Activated CD4-positive, alpha-beta T cell treated with anti-CD3 and anti-CD28 coated beads for 24 hours (primary cell): ENCODE results near the gene PLSCR3.

ENCODE experiments used
- DNase-seq, 2 donors: peaks; one replicate each; pipeline ENCODE4 v3.0.0-alpha.2; 2020; ENCODE audit warnings: low read depth in 2 of 2

Gene PLSCR3

DNA sequence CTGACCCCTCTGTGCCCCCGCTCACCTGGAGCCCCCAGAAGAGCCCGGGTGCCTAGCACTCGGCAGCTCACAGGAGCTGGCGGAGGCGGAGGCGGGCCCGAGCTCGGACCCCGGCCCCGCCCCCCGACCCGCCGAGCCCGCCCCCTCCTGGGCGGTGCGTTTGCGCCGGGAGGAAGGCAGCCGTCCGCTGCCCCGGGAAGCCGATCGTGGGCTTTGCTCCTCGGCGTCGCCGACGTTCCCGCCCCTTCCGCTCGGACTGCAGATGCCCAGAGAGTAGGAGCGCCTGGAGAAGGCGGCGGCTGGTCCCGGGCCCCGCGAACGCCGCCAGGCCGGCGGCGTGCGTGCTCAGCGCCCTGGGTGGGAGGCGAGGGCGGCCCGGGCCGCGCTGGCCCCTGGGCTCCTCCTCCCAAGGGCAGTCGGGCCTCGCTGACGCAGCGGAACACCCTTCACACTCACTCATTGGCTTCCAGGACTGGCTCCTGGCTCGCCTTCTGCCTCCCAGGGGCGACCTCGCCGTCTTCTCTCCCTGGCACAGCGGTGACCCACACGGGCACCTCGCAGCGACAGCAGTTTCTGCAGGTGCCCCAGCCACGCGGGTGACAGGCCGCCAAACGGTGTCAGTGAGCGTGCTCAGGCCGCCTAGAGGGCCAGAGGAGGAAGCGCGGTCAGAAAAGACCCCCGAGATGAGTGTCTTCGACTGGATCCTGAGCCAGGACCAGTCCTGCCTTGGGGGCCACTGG is at the start of gene PLSCR3:
PLSCR3 (minus strand) TSS at position 74 of the 740 bp plus-strand sequence. CDS start 415 bp downstream, outside the sequence.
- DNase-seq = peak; percentile 74 to 81

DNA sequence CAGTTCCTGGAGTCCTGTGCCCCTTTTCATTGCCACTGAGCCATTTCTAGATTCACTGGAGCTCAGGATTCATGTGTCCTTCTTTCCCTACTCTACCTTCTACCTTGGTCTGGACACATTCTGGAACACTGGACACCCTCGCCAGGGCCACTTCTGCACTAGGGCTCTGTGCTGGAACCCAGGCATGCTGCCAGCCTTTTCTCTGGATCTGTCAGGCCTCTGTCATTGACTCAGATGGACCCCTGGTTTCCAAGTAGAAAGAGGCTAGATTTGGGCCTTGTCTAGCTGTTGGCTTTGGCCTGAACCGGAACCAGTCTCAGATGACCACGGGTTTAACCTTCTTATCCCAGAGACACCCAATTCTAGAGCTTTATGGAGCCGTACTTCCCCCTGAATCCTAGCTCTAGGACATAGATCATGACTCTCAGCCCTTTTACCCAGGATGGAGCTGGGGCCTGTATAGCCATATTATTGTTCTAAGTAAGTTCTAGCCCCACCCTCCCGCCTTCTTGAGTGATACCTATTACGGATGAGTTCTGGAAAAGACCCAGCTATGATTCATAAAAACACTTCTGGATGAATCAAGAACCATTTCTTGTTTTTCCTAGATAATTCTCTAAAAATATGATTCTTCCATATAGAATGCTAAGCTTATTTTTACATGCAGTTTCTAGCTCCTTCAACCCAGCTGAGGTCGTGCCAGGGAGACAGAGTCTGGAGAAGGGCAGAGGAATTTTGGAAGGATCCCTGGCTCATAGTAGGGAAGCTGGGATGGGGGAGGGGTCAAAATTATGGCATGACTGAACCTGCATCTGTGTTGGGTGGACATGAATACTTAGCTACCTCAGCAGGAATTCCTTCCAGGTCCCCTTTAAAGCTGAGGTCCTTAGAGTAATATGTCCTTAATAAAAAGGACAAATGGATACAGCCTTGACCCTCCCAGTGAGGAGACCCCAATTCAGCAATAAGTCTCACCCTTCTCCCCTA is 49.5 kb upstream of the PLSCR3 start:
- no peak for DNase-seq

DNA sequence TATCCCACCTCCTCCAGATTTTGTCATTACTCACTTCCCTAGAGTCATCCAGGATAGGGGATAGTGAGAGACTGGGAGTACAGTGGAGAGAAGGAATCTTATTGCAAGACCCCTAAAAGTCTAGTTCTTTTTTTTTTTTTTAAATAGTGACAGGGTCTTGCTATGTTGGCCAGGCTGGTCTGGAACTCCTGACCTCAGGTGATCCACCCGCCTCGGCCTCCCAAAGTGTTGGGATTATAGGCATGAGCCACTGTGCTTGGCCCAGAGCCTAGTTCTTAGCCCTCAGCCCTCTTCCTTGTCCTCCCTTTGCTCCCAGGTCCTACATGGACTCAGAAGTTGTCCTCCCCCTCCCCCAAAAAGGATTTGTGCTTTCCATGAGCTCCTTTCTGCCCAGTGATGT is 47.8 kb upstream of the PLSCR3 start:
- DNase-seq = no peak

DNA sequence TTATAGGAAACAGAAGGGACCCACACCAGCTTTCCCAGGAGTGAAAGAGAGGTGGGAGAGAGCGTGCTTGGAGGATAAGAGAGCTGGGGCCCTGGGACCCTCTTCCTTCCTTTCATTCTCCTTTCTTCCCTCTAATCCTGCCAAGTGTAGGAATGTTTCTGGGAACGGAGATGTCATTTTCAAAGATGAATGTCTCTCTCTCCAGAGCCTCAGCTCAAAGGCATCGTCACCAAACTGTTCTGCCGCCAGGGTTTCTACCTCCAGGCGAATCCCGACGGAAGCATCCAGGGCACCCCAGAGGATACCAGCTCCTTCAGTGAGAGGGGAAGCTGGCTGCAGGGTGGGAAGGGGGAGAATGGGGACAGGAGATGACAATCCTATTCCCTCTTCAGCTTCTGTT is 46.9 kb upstream of the PLSCR3 start:
- no peak for DNase-seq

DNA sequence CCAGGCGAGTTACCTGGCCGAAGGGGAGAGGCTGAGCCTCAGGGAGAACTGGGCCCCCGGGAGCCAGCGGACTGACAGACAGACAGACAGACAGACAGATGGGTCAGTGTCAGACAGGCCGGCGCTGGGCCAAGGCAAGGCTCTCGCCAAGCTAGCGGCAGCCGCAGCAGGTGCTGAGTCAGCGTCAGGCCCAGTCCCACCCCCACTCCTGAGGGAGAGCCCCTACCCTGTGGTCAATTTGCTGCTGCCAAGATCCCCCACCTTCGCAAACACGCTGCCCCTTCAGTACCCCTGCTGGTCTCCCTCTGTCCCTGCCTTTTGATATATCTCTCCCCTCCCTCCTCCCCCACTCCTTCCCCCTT is 46.5 kb upstream of the PLSCR3 start:
- DNase-seq = no peak

DNA sequence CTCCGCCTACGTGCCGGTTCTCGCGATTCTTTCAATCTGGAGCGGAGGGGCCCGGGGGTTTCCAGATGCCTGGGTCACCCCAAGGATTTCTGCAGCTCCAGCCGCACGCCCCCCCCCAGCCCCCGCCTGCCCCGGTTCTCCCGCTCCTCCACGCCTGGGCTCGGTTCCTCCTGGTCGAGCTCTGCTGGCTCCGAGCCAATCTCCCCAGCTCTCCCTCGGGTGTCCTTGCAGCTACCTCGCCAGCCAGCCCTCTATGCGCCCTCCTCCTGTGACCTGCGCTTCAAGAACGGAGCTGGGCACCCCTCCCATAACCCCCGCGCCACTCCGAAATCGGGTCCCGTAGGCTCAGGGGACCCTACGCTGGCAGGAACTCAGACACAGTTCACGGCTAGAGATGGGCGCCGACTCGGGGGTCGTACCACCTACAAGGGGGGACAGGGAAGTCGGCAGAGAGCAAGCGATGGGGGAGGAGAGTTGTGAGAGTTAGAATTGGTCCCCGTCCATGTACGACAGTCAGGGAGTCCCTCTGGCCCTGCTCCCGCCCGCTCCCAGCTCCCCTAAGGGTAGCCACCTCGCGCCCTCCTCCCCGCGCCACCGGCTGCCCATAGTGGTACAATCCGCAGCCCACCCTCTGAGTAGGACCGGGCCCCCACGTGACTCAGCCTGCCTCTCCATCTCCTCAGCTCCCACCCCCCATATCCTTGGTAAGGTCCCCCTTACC is 45.9 kb upstream of the PLSCR3 start:
- peak in 1 of 2 donors; percentile 48 for DNase-seq

DNA sequence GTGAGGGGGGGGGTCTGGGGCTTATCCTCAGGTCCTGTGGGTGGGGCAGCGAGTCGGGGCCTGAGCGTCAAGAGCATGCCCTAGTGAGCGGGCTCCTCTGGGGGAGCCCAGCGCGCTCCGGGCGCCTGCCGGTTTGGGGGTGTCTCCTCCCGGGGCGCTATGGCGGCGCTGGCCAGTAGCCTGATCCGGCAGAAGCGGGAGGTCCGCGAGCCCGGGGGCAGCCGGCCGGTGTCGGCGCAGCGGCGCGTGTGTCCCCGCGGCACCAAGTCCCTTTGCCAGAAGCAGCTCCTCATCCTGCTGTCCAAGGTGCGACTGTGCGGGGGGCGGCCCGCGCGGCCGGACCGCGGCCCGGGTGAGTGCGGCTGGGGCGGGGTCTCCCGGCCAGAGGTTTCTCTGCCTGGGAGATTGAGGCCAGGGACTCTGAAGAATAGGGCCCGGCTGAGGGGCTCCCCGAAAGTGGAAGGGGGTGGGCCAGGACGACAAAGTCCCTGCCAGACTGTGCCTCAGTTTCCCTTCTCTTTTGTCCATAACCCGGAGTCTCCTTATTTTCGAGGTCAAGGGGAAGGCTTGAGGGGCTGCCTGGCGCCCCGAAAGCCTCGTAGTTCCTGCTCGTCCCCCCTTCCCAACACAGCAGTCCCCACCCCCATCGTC is 45.3 kb upstream of the PLSCR3 start, which contains the start of gene FGF11:
FGF11 (plus strand) TSS at position 51 of the 651 bp plus-strand sequence; CDS start at position 160, 109 bp downstream.
- no peak for DNase-seq

DNA sequence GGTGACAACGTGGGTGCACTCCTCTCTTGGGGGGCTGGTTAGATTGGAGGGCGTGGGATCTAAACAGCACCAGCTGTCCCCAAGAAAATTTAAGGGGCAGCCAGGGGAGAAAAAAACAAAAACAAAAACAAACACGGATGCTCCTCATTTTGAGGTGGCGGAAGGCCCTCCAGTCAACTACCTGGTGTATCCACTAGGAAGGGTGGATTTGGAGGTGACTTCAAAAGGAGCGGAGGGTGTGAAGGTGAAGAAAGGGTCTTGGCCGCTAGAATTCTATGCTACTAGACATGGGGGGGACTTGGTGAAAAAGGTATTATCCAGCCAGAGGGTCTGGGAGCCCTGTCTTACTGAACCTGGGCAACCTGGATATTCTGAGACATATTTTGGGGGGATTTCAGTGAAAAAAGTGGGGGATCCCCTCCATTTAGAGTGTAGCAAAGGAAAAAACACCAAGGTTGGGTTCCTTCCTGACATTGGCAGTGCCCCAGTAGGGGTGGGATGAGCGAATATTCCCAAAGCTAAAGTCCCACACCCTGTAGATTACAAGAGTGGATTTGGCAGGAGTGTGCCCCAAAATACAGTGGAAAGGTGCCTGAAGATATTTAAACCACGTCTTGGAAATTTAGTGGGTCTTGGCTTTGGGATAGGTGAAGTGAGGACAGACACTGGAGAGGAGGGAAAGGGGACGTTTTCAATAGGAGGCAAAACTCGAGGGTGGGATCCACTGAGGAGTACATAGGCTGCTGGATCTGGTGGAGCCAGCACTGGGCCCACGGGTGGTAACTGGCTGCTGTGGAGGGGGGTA is 44.5 kb upstream of the PLSCR3 start:
- no peak for DNase-seq

DNA sequence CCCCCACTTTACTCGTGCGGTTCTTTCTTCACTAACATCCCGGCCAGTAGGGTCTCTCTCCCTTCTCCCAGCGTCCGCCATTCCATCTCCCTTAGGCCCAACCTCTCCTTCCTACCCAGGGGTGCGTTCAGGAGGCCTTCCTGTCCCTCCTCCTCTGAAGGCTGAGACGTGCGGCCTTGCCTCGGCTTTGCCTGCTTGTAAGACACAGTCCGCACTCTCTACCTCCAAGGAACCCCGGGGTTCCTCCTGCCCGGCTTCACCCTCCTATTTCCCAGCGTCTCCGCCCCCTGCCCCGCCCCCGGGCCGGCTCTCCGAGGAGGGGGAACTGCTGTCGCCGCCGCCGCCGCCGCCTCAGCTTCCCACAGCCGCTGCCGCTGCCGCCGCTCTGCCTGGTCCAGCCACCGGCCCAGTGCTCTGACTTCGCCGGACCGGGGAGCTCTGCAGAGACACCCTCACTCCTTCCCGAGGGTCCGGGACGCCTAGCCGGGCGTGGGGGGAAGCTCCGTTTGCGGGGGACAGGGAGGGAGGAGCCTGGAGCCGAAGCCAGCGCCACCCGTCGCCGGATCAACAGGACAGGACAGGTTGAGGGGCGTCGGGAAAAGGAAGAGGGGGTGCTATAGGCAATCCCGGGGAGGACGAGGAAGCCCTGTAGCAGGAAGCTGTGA is 43.8 kb upstream of the PLSCR3 start:
- peak; percentile 45 to 63 for DNase-seq

DNA sequence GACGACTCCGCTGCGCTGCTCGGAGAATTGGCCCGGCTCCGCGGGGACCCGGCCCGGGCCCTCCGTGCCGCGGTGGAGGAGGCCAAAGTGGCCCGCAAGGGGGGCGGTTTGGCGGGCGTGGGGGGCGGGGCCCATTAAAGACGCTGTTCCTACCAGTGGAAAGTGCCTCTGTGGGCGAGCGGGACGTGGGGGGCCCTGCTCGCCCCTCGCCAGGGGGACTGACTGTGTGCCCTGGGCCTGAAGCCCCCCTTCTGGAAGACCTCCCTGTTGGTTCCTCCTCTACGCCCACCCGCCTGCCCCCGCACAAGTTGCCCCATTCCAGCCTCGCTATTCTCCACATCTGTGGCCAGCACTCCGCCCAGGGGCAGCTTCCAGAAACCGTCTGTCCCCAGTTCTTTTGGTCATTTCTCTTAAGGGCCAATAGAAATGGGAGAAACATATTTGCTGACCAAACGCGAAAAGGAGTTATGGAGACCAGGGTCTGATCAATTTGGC is 43.1 kb upstream of the PLSCR3 start:
- no peak for DNase-seq

DNA sequence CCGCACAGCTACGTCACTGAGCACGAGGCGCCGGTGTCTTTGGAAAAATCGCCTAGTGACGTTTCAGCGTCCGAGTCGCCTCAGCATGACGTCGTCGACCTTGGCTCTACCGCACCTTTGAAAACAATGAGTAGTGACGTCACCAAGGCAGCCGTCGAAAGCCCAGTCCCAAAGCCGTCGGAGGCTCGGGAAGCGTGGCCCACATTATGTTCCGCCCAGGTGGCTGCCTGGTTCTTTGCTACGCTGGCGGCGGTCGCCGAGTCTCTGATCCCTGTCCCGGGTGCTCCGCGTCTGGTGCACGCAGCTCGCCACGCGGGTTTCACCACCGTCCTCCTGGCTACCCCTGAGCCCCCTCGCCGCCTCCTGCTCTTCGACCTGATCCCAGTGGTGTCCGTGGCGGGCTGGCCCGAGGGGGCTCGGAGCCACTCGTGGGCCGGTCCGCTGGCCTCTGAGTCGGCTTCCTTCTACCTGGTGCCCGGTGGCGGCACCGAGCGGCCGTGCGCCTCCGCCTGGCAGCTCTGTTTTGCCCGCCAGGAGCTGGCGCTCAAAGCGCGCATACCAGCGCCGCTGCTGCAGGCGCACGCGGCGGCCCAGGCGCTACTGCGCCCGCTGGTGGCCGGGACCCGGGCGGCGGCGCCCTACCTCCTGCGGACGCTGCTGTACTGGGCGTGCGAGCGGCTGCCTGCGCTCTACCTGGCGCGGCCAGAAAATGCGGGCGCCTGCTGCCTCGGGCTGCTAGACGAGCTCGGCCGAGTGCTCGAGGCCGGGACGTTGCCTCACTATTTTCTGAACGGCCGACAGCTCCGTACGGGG is 42.4 kb upstream of the PLSCR3 start:
- DNase-seq = peak; percentile 65 to 68

DNA sequence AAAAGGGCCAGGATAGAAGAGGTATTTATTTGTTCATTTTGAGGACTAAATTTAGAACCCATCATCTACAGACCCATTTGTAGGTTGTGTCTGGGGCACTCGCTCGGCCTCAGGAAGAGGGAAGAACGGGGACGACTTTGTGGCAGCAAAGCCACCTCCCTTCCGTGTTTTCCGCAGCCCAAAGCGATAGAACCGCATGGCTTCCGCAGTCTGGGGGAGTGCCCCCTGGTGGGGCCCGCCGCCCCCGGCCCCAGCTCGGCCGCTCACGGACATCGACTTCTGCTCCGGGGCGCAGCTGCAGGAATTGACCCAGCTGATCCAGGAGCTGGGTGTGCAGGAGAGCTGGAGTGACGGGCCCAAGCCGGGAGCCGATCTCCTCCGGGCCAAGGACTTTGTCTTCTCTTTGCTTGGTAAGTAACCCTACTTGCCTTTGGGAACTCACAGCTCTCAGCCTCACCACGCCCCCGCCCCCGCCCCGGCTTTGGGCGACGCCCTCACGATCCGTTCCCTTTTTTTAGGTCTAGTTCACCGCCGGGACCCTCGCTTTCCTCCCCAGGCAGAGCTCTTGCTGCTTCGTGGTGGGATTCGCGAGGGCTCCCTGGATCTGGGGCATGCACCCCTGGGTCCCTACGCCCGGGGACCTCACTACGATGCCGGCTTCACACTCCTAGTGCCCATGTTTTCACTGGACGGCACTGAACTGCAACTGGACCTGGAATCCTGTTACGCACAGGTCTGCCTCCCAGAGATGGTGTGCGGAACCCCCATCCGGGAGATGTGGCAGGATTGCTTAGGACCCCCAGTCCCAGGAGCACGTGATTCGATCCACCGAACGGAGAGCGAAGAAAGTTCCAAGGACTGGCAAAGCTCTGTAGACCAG is 41.6 kb upstream of the PLSCR3 start:
- peak; percentile 29 to 40 for DNase-seq

DNA sequence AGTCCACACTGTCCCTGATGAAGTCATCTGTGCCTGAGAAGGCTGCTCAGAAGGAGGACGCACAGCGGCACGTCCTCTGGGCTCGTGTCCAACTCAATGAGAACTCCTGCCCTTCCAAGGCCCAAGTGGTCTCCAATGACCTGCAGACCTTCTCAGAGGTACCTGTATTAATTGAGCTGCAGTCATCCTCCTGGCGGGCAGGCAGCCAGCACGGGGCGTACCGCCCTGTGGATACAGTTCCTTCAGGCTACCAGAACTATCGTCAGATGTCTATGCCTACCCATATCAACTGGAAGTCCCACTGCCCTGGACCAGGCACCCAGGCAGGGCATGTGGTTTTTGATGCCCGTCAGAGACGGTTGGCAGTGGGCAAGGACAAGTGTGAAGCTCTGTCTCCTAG is 38.0 kb upstream of the PLSCR3 start:
- DNase-seq = no peak

DNA sequence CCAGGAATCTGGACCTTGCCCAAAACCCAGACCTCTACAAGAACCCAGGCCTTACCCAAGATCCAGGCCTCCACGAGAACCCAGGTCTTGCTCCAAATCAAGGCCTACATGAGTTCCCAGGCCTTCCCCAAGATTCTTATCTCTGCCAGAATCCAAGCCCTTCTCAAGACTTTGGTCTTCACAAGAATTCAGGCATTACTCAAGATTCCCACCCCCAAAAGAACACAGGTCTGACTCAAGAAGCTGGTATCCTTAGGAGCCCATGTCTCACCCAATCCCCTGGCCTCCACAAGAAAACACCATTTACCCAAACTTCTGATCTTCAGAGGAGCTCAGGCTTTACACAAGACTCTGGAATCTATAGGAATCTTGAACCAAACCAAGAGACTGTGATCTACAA is 36.9 kb upstream of the PLSCR3 start:
- DNase-seq = no peak

DNA sequence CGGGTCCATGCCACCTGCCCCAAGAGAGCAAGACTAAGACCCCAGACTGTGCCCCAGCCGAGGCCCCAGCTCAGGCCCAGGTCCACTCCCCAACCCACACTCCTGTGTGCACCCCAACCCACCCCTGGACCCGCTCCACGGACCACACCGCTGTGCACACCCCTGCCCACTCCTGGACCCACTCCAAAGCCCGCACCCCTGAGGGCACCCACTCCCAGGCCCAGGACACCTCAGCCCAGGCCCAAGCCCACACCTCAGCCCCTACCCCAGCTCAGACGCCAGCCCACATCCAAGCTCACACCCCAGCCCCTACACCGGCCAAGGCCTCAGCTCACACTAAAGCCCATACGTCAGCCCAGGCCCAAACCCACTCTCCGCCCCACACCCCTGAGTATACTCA is 35.4 kb upstream of the PLSCR3 start:
- DNase-seq = no peak

DNA sequence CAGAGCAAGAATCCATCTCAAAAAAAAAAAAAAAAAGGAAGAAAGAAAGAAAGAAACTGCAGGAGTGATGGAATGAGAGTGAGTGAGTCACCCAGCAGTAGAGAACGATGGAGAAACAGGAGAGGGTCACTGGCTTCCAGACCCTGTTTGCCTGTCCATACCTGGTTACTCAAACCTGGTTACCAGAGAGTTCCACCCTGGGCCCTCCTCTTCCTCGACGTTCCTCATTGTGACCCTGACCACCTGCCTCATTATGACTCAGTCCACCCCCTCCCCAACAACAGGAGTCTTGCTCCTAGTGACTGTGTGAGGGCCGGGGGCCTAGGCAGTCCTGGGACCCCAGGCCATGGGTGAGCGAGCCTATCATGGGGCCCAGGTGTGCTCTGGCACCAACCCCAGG is 34.2 kb upstream of the PLSCR3 start, which contains the start of gene SPEM3:
SPEM3 (plus strand) TSS at position 301 of the 400 bp plus-strand sequence; CDS start at position 347, 46 bp downstream.
- no peak for DNase-seq

DNA sequence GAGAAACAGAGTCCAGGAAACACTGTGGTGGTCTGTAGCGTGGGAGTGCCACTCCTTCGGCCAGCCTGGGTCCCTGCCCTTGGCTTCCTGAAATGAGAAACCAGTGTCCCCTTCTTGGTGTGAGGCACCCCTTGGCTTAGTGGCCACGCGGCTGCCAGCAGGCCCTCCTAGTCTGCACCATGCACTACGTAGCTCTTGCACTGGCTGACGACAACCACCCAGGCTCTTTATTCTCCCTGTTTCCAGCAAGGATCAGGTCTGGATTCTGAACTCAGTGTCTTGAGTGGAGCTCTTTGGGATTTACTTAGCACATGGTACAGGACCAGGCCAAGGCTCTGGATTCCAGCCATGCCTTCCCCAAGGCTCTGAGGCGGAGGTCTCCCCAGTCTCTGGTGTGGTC is 33.2 kb upstream of the PLSCR3 start:
- no peak for DNase-seq
